ENCODE data around the gene MRPL49.
A peak's percentile ranks its signal among the peaks of the same experiment; 100 is the strongest.

MRPL49 gene

DNA sequence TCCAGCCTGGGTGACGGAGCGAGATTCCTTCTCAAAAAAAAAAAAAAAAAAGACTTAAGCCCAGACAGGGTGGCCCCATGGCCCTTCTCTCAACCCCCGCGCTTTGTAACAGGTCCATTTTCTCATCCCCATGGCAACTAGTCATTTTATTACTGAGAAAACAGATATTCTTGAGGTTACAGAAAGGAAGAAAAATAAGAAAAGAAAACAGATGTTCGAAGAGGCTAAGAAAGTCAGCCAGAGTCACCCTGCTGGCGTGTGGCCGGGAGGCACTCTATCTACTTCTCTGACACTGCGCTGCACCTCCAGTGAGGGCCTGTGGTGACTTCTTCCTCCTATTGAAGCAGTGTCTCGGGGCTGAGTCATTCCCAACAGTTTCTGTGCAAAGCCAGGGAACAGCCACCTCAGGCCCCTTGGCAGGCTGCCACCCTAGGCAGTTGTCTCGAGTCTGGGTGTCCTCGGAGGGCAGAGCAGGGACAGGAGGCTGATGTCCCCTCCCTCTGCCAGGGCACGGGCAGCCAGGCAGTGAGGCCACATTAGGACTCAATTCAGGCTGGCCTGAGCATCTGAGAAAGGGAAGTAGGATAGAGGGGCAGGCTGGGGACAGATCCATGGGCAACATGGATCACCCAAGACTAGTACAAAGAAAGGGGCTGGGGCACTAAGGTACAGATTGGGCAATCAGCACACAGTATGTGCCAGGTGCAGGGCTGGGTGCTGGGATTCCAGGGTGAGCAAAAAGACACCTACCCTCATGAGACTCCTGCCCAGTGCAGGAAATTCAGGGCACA, 28.6 kb downstream of the MRPL49 start:
- Histone ChIP-seq H3K27ac (ENCODE audit: extremely low read depth, low read depth, low read length) (no peak overlapping the region), H3K4me1 (ENCODE audit: control insufficient read depth, insufficient read depth, low read length) (no peaks in the 10 kb centered on the region), H3K9me3 (ENCODE audit: control insufficient read depth, insufficient read depth, low read depth, low read length) (no peaks in the 10 kb centered on the region), H3K4me3 (ENCODE audit: low read depth, low read length) (no peak overlapping the region), H3K36me3 (ENCODE audit: control insufficient read depth in 2 of 2, insufficient read depth in 1 of 2, low read length in 2 of 2) (no peaks in the 10 kb centered on the region)
- ChIA-PET POLR2A (no interaction called here), CTCF (no interaction called here)
- TF ChIP-seq ZNF121 (tag by site-specific recombination; IDR thresholded peaks at IDR 0.05) = no peak
- peak; percentile 90 for TF ChIP-seq ZNF341 (tag by site-specific recombination; IDR thresholded peaks at IDR 0.05; ENCODE audit: low read depth)
- no peak for TF ChIP-seq SP2 (tag by site-specific recombination; IDR thresholded peaks at IDR 0.05)
- TF ChIP-seq ZNF23 (tag by site-specific recombination; IDR thresholded peaks at IDR 0.05; ENCODE audit: borderline replicate concordance) = no peak
- peak; percentile 99 for TF ChIP-seq ZBTB48 (tag by site-specific recombination; IDR thresholded peaks at IDR 0.05)
- TF ChIP-seq ZNF785 (tag by site-specific recombination; IDR thresholded peaks at IDR 0.05) = no peak
- TF ChIP-seq SP7 (tag by site-specific recombination; IDR thresholded peaks at IDR 0.05) = peak; percentile 50; the same call in 1 of the 2 replicates
- TF ChIP-seq ZNF792 (tag by site-specific recombination; IDR thresholded peaks at IDR 0.05) = no peak
- peak; percentile 38; the same call in 1 of the 2 replicates for TF ChIP-seq ZEB2 (tag by site-specific recombination; IDR thresholded peaks at IDR 0.05)
- no peak for TF ChIP-seq ZNF112 (tag by site-specific recombination; IDR thresholded peaks at IDR 0.05)
- TF ChIP-seq REST (tag by site-specific recombination; IDR thresholded peaks at IDR 0.05) = no peak
- no peak for TF ChIP-seq ZNF133 (tag by site-specific recombination; IDR thresholded peaks at IDR 0.05)
- TF ChIP-seq, protein P1, sequence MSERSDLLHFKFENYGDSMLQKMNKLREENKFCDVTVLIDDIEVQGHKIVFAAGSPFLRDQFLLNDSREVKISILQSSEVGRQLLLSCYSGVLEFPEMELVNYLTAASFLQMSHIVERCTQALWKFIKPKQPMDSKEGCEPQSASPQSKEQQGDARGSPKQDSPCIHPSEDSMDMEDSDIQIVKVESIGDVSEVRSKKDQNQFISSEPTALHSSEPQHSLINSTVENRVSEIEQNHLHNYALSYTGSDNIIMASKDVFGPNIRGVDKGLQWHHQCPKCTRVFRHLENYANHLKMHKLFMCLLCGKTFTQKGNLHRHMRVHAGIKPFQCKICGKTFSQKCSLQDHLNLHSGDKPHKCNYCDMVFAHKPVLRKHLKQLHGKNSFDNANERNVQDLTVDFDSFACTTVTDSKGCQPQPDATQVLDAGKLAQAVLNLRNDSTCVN (tag by site-specific recombination; optimal IDR thresholded peaks at IDR 0.05) = no peak
- no peak for TF ChIP-seq SP3 (tag by site-specific recombination; IDR thresholded peaks at IDR 0.05)
- TF ChIP-seq ZNF2 (tag by site-specific recombination; IDR thresholded peaks at IDR 0.05) = peak; percentile 61; the same call in 1 of the 2 replicates
- TF ChIP-seq ZFP37 (tag by site-specific recombination; IDR thresholded peaks at IDR 0.05) = no peak
- TF ChIP-seq ZNF335 (tag by site-specific recombination; conservative IDR thresholded peaks at IDR 0.05) = peak; percentile 86
- TF ChIP-seq SALL2 (tag by site-specific recombination; IDR thresholded peaks at IDR 0.05; ENCODE audit: borderline replicate concordance) = no peak
- TF ChIP-seq, protein P2, sequence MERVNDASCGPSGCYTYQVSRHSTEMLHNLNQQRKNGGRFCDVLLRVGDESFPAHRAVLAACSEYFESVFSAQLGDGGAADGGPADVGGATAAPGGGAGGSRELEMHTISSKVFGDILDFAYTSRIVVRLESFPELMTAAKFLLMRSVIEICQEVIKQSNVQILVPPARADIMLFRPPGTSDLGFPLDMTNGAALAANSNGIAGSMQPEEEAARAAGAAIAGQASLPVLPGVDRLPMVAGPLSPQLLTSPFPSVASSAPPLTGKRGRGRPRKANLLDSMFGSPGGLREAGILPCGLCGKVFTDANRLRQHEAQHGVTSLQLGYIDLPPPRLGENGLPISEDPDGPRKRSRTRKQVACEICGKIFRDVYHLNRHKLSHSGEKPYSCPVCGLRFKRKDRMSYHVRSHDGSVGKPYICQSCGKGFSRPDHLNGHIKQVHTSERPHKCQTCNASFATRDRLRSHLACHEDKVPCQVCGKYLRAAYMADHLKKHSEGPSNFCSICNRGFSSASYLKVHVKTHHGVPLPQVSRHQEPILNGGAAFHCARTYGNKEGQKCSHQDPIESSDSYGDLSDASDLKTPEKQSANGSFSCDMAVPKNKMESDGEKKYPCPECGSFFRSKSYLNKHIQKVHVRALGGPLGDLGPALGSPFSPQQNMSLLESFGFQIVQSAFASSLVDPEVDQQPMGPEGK (tag by site-specific recombination; IDR thresholded peaks at IDR 0.05) = 0 out of 2 replicates have a peak, but pooled peaks have one; percentile 16
- no peak for TF ChIP-seq ZNF645 (tag by site-specific recombination; IDR thresholded peaks at IDR 0.05)
- no peak for TF ChIP-seq ZNF404 (tag by site-specific recombination; IDR thresholded peaks at IDR 0.05)
- no peak for TF ChIP-seq ZNF596 (tag by site-specific recombination; IDR thresholded peaks at IDR 0.05)
- no peak for TF ChIP-seq ZNF549 (tag by site-specific recombination; IDR thresholded peaks at IDR 0.05)
- no peak for TF ChIP-seq BCL11A (tag by site-specific recombination; IDR thresholded peaks at IDR 0.05; ENCODE audit: low read depth)
- peak; percentile 52 for TF ChIP-seq GLIS1 (tag by site-specific recombination; IDR thresholded peaks at IDR 0.05)
- TF ChIP-seq ZNF843 (tag by site-specific recombination; IDR thresholded peaks at IDR 0.05) = no peak
- TF ChIP-seq ZNF48 (tag by site-specific recombination; IDR thresholded peaks at IDR 0.05) = no peak
- no peak for TF ChIP-seq ZBTB8A (tag by site-specific recombination; IDR thresholded peaks at IDR 0.05)
- no peak for TF ChIP-seq ZNF768 (tag by site-specific recombination; IDR thresholded peaks at IDR 0.05)
- TF ChIP-seq KLF1 (tag by site-specific recombination; IDR thresholded peaks at IDR 0.05) = no peak
- no peak for TF ChIP-seq ZFP41 (tag by site-specific recombination; IDR thresholded peaks at IDR 0.05; ENCODE audit: borderline replicate concordance)
- no peak for TF ChIP-seq ZNF274 (IDR thresholded peaks at IDR 0.05; ENCODE audit: low read length)
- no peak for TF ChIP-seq ZNF274 (tag by site-specific recombination; IDR thresholded peaks at IDR 0.05; ENCODE audit: borderline replicate concordance)

Measured in HEK293 (cell line).